ENCODE results near the gene SLC36A4. TPM values are rescaled to one million over a fixed set of nuclear protein-coding genes. Genes with fewer than 3 reads are reported as not detected.
A peak's percentile ranks its signal among the peaks of the same experiment; 100 is the strongest.
"Not testable (repeated sequence)": the region's sequence is repeated elsewhere in the genome, so short reads cannot be mapped to it uniquely, and the experiment has no call there.

SLC36A4 gene
- total RNA-seq, result 13.6 TPM

- DNase-seq, result peak; percentile 91
Measured at GRCh38 chr11:93197380-93198214, at the start of gene SLC36A4. SLC36A4 (minus strand) TSS chr11:93197991; CDS start chr11:93197832, 159 bp downstream.

- not testable (repeated sequence) for DNase-seq
Measured at GRCh38 chr11:93246790-93247189, 49.0 kb upstream of the SLC36A4 start.

- no peak for DNase-seq
Measured at GRCh38 chr11:93244018-93244417, 46.2 kb upstream of the SLC36A4 start.

GRCh38 chr11:93239966-93240365 lies 42.2 kb upstream of the SLC36A4 start:
- no peak for DNase-seq

- DNase-seq, result no peak
Measured at GRCh38 chr11:93238956-93239355, 41.2 kb upstream of the SLC36A4 start.

GRCh38 chr11:93236741-93237675 lies 39.2 kb upstream of the SLC36A4 start:
- peak; percentile 24 for DNase-seq

GRCh38 chr11:93234602-93235207 lies 36.9 kb upstream of the SLC36A4 start:
- DNase-seq, result peak; percentile 58

GRCh38 chr11:93229876-93230275 lies 32.1 kb upstream of the SLC36A4 start:
- DNase-seq, result no peak

- DNase-seq, result peak; percentile 15
Measured at GRCh38 chr11:93225662-93226061, 27.9 kb upstream of the SLC36A4 start.

- no peak for DNase-seq
Measured at GRCh38 chr11:93221539-93221938, 23.7 kb upstream of the SLC36A4 start.

- no peak for DNase-seq
Measured at GRCh38 chr11:93220078-93220477, 22.3 kb upstream of the SLC36A4 start.

GRCh38 chr11:93219440-93219839 lies 21.6 kb upstream of the SLC36A4 start:
- no peak for DNase-seq

GRCh38 chr11:93216511-93217101 lies 18.8 kb upstream of the SLC36A4 start:
- DNase-seq, result no peak

GRCh38 chr11:93213622-93214021 lies 15.8 kb upstream of the SLC36A4 start:
- DNase-seq, result no peak

GRCh38 chr11:93212094-93212493 lies 14.3 kb upstream of the SLC36A4 start:
- DNase-seq, result no peak

GRCh38 chr11:93209466-93209865 lies 11.7 kb upstream of the SLC36A4 start:
- no peak for DNase-seq

- DNase-seq, result no peak
Measured at GRCh38 chr11:93208663-93209270, 11.0 kb upstream of the SLC36A4 start.

GRCh38 chr11:93199616-93200015 lies 1.8 kb upstream of the SLC36A4 start:
- DNase-seq, result no peak

GRCh38 chr11:93198215-93198845 lies 539 bp upstream of the SLC36A4 start:
- no peak for DNase-seq

GRCh38 chr11:93196816-93197379 lies 893 bp downstream of the SLC36A4 start:
- peak; percentile 13 for DNase-seq

Data from skin of body (tissue), 2 donors.